AG10803 (cell line): ENCODE measurements around the gene BMP3.

ENCODE experiments used
- DNase-seq: peaks from one replicate; pipeline ENCODE4 v3.0.0; 2010; ENCODE audit warnings: low read depth
- H3K4me3 ChIP-seq: 2 replicates; pipeline ENCODE4 v1.5.1; 2011; ENCODE audit warnings: mild to moderate bottlenecking, low read length, control low read depth
- CTCF ChIP-seq: conservative IDR thresholded peaks from 2 replicates; pipeline ENCODE4 v1.5.1; 2011; ENCODE audit warnings: mild to moderate bottlenecking, low read length, control low read depth, inconsistent platforms

BMP3 gene

GRCh38 chr4:81030061-81030980 lies at the start of gene BMP3:
Gene BMP3 (plus strand): TSS chr4:81030708. CDS start chr4:81031285, 577 bp downstream.
- TF ChIP-seq CTCF: no peak
- peak; percentile 26 for DNase-seq
- peak within 1 kb of the TSS; percentile 53 for H3K4me3 ChIP-seq

GRCh38 chr4:80986011-80986410 lies 44.5 kb upstream of the BMP3 start:
- TF ChIP-seq CTCF: no peak
- H3K4me3 ChIP-seq: no peak overlapping the region
- no peak for DNase-seq

GRCh38 chr4:80989921-80990544 lies 40.5 kb upstream of the BMP3 start:
- no peak overlapping the region for H3K4me3 ChIP-seq
- TF ChIP-seq CTCF: peak; percentile 79
- peak; percentile 73 for DNase-seq

- no peak for TF ChIP-seq CTCF
- no peak for DNase-seq
Observed at GRCh38 chr4:80990851-80991250, 39.7 kb upstream of the BMP3 start.

GRCh38 chr4:80999943-81000342 lies 30.6 kb upstream of the BMP3 start:
- no peak for TF ChIP-seq CTCF
- H3K4me3 ChIP-seq: no peak overlapping the region
- DNase-seq: no peak

More at GRCh38 chr4:80990851-80991250, 39.7 kb upstream of the BMP3 start:
- no peak overlapping the region for H3K4me3 ChIP-seq

GRCh38 chr4:81003597-81004111 lies 26.9 kb upstream of the BMP3 start:
- no peak for DNase-seq
- H3K4me3 ChIP-seq: no peak overlapping the region
- no peak for TF ChIP-seq CTCF
